HG03103 (cell line): Measurements from ENCODE around the gene DNAH1.

ENCODE experiments used
- ATAC-seq: cut with Tn5 transposase; IDR thresholded peaks from one replicate; pipeline ENCODE4 v1.9.1; 2021; ENCODE audit warnings: low read depth; ENCODE audit not compliant: unreplicated experiment

DNAH1 gene

GRCh38 chr3:52290596-52291507, 25.3 kb upstream of the DNAH1 start:
- ATAC-seq, result no peak

- no peak for ATAC-seq
Measured at GRCh38 chr3:52291508-52292181, 24.5 kb upstream of the DNAH1 start.

- no peak for ATAC-seq
Measured at GRCh38 chr3:52292247-52293065, 23.7 kb upstream of the DNAH1 start.

GRCh38 chr3:52293491-52294319, 22.4 kb upstream of the DNAH1 start:
- ATAC-seq, result no peak

- ATAC-seq, result no peak
Measured at GRCh38 chr3:52294320-52295150, 21.6 kb upstream of the DNAH1 start.

- no peak for ATAC-seq
Measured at GRCh38 chr3:52295671-52296208, 20.4 kb upstream of the DNAH1 start.

GRCh38 chr3:52297242-52298148, 18.6 kb upstream of the DNAH1 start:
- no peak for ATAC-seq

- no peak for ATAC-seq
Measured at GRCh38 chr3:52298149-52299098, 17.7 kb upstream of the DNAH1 start.

- ATAC-seq, result no peak
Measured at GRCh38 chr3:52299247-52299878, 16.8 kb upstream of the DNAH1 start.

GRCh38 chr3:52299879-52300611, 16.1 kb upstream of the DNAH1 start:
- ATAC-seq, result no peak

- ATAC-seq, result no peak
Measured at GRCh38 chr3:52302426-52303145, 13.5 kb upstream of the DNAH1 start.

GRCh38 chr3:52303811-52304210, 12.3 kb upstream of the DNAH1 start:
- no peak for ATAC-seq

GRCh38 chr3:52305926-52306325, 10.2 kb upstream of the DNAH1 start:
- no peak for ATAC-seq

- ATAC-seq, result no peak
Measured at GRCh38 chr3:52306978-52307377, 9.1 kb upstream of the DNAH1 start.

- ATAC-seq, result no peak
Measured at GRCh38 chr3:52308308-52308707, 7.8 kb upstream of the DNAH1 start.
